ENCODE measurements around the gene KCNN1.

Gene KCNN1

DNA sequence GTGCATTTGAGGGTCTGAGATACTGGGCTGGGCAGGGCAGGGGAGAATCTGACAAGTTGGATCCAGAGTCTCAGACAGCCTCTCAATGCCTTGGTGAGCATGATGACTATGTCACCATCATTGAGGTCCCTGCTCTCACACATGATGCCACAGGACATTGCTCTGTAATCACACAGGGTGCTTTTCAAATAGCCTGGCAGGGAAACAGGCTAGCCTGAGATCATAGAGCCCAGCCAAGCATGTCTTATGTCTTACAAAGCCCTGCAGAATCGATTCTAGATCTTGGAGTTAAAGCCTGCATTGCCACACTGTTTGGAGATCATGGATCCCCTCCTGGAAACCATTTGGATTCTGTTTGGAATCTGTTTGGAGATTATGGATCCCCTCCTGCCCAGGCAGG is 5.3 kb downstream of the KCNN1 start:
- Histone ChIP-seq H3K4me1 (ENCODE audit: control insufficient read depth in 2 of 2, insufficient read depth in 1 of 2, low read depth in 1 of 2, low read length in 2 of 2) (peaks cover 4 to 6% of the 10 kb centered on the region in 2 donors), H2BK5ac (ENCODE audit: low read length) (no peak overlapping the region), H3K27ac (replicated peaks; ENCODE audit: low read length) (no peak overlapping the region), H3K23ac (ENCODE audit: low read depth, low read length, poor library complexity) (no peak overlapping the region), H4K91ac (ENCODE audit: low read depth, low read length, poor library complexity) (no peak overlapping the region), H3K4ac (ENCODE audit: low read length) (no peak overlapping the region), H3K9me3 (replicated peaks in 1 of 2; ENCODE audit: control insufficient read depth in 2 of 2, insufficient read depth in 1 of 2, low read depth in 1 of 2, low read length in 2 of 2) (no peaks in the 10 kb centered on the region), H2AK5ac (ENCODE audit: low read depth, low read length) (no peak overlapping the region), H3K4me2 (ENCODE audit: insufficient read depth, low read length, poor library complexity, severe bottlenecking) (no peak overlapping the region), H2AFZ (ENCODE audit: low read length) (no peak overlapping the region), H2BK15ac (ENCODE audit: low read length) (no peak overlapping the region), H2BK12ac (ENCODE audit: low read length) (no peak overlapping the region), H3K14ac (ENCODE audit: low read length) (no peak overlapping the region), H2BK120ac (ENCODE audit: low read depth, low read length) (no peak overlapping the region), H3K27me3 (ENCODE audit: control insufficient read depth in 3 of 3, insufficient read depth in 3 of 3, low read depth in 1 of 3, low read length in 3 of 3) (peaks cover 0 to 13% (median 7%) of the 10 kb centered on the region in 3 experiments), H3K9ac (ENCODE audit: low read depth, low read length, poor library complexity) (no peak overlapping the region), H3K4me3 (ENCODE audit: low read length in 2 of 2) (no peak overlapping the region), H3K36me3 (replicated peaks in 1 of 2; ENCODE audit: control insufficient read depth in 2 of 2, insufficient read depth in 2 of 2, low read length in 2 of 2) (peaks cover 0 to 9% of the 10 kb centered on the region in 2 donors), H3K18ac (ENCODE audit: low read length) (no peak overlapping the region), H4K8ac (ENCODE audit: low read depth, low read length) (no peak overlapping the region), H3K79me1 (ENCODE audit: low read depth, low read length) (peaks cover 2% of the 10 kb centered on the region)
- no peak for DNase-seq (ENCODE audit: low spot score)
- no CpG with 5 or more reads among the region's 1 CpG for WGBS, 2 donors (ENCODE audit: extremely low coverage in 2 of 2, insufficient read length in 2 of 2, insufficient replicate concordance in 1 of 2)

DNA sequence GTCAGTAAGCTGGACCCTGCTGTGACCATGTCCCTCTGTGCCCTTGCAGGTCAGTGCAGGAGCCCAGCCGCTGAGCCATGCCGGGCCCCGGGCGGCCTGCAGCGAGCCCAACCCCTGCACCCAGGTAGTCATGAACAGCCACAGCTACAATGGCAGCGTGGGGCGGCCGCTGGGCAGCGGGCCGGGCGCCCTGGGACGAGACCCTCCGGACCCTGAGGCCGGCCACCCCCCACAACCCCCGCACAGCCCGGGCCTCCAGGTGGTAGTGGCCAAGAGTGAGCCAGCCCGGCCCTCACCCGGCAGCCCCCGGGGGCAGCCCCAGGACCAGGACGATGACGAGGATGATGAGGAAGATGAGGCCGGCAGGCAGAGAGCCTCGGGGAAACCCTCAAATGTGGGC is 6.9 kb downstream of the KCNN1 start:
- no peak overlapping the region for H2BK12ac ChIP-seq (ENCODE audit: low read length)
- peak overlapping the region; percentile 43 for H2AK5ac ChIP-seq (ENCODE audit: low read depth, low read length)
- H3K27me3 ChIP-seq (ENCODE audit: control insufficient read depth in 3 of 3, insufficient read depth in 3 of 3, low read depth in 1 of 3, low read length in 3 of 3), result peaks cover 0 to 4% (median 0%) of the 10 kb centered on the region in 3 experiments
- H2AFZ ChIP-seq (ENCODE audit: low read length), result no peak overlapping the region
- H4K91ac ChIP-seq (ENCODE audit: low read depth, low read length, poor library complexity), result no peak overlapping the region
- peaks cover 2% of the 10 kb centered on the region for H3K79me1 ChIP-seq (ENCODE audit: low read depth, low read length)
- H3K4me3 ChIP-seq (ENCODE audit: low read length in 2 of 2), result peak overlapping the region in 1 of 2 donors; percentile 55
- no peak overlapping the region for H3K18ac ChIP-seq (ENCODE audit: low read length)
- H3K4me2 ChIP-seq (ENCODE audit: insufficient read depth, low read length, poor library complexity, severe bottlenecking), result no peak overlapping the region
- peaks cover 0 to 9% of the 10 kb centered on the region in 2 donors for H3K36me3 ChIP-seq (replicated peaks in 1 of 2; ENCODE audit: control insufficient read depth in 2 of 2, insufficient read depth in 2 of 2, low read length in 2 of 2)
- no peak overlapping the region for H3K9ac ChIP-seq (ENCODE audit: low read depth, low read length, poor library complexity)
- no peak overlapping the region for H2BK5ac ChIP-seq (ENCODE audit: low read length)
- no peak overlapping the region for H3K4ac ChIP-seq (ENCODE audit: low read length)
- H4K8ac ChIP-seq (ENCODE audit: low read depth, low read length), result no peak overlapping the region
- peak overlapping the region; percentile 47 for H2BK120ac ChIP-seq (ENCODE audit: low read depth, low read length)
- no peaks in the 10 kb centered on the region for H3K9me3 ChIP-seq (replicated peaks in 1 of 2; ENCODE audit: control insufficient read depth in 2 of 2, insufficient read depth in 1 of 2, low read depth in 1 of 2, low read length in 2 of 2)
- H2BK15ac ChIP-seq (ENCODE audit: low read length), result no peak overlapping the region
- H3K23ac ChIP-seq (ENCODE audit: low read depth, low read length, poor library complexity), result peak overlapping the region; percentile 55
- no CpG with 5 or more reads among the region's 23 CpGs for WGBS, 2 donors (ENCODE audit: extremely low coverage in 2 of 2, insufficient read length in 2 of 2, insufficient replicate concordance in 1 of 2)
- H3K4me1 ChIP-seq (ENCODE audit: control insufficient read depth in 2 of 2, insufficient read depth in 1 of 2, low read depth in 1 of 2, low read length in 2 of 2), result no peaks in the 10 kb centered on the region
- DNase-seq (ENCODE audit: low spot score), result no peak
- no peak overlapping the region for H3K14ac ChIP-seq (ENCODE audit: low read length)
- H3K27ac ChIP-seq (replicated peaks; ENCODE audit: low read length), result no peak overlapping the region

DNA sequence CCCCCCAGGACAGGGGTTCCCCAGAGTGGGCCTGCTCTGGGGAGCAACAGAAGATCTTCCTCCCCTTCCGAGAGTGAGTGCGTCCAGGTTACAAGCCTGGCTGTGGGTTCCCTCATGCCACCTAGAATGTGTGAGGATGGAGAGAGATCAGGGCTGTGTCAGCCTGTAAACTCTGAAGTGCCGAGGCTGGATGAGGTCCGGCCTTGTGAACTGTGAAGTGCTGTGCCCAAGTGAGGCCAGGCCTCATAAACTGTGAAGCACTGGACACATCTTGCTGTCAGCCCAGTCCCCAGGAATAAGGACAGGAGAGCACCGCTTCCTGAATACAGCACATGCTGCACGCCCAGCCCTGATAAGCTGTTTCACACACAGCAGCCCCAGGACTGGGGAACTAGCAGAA is 7.6 kb downstream of the KCNN1 start:
- no peak overlapping the region for H2BK15ac ChIP-seq (ENCODE audit: low read length)
- no peak overlapping the region for H2BK120ac ChIP-seq (ENCODE audit: low read depth, low read length)
- no peak overlapping the region for H2AK5ac ChIP-seq (ENCODE audit: low read depth, low read length)
- H3K79me1 ChIP-seq (ENCODE audit: low read depth, low read length), result peaks cover 2% of the 10 kb centered on the region
- H3K14ac ChIP-seq (ENCODE audit: low read length), result no peak overlapping the region
- WGBS, 2 donors (ENCODE audit: extremely low coverage in 2 of 2, insufficient read length in 2 of 2, insufficient replicate concordance in 1 of 2), result no CpG with 5 or more reads among the region's 6 CpGs
- no peak overlapping the region for H2BK12ac ChIP-seq (ENCODE audit: low read length)
- no peak overlapping the region for H3K4me3 ChIP-seq (ENCODE audit: low read length in 2 of 2)
- no peak overlapping the region for H3K27ac ChIP-seq (replicated peaks; ENCODE audit: low read length)
- no peaks in the 10 kb centered on the region for H3K27me3 ChIP-seq (ENCODE audit: control insufficient read depth in 3 of 3, insufficient read depth in 3 of 3, low read depth in 1 of 3, low read length in 3 of 3)
- no peak overlapping the region for H3K18ac ChIP-seq (ENCODE audit: low read length)
- no peaks in the 10 kb centered on the region for H3K9me3 ChIP-seq (replicated peaks in 1 of 2; ENCODE audit: control insufficient read depth in 2 of 2, insufficient read depth in 1 of 2, low read depth in 1 of 2, low read length in 2 of 2)
- no peak overlapping the region for H3K4ac ChIP-seq (ENCODE audit: low read length)
- no peak overlapping the region for H3K23ac ChIP-seq (ENCODE audit: low read depth, low read length, poor library complexity)
- no peak for DNase-seq (ENCODE audit: low spot score)
- H4K91ac ChIP-seq (ENCODE audit: low read depth, low read length, poor library complexity), result no peak overlapping the region
- H2AFZ ChIP-seq (ENCODE audit: low read length), result no peak overlapping the region
- H3K36me3 ChIP-seq (replicated peaks in 1 of 2; ENCODE audit: control insufficient read depth in 2 of 2, insufficient read depth in 2 of 2, low read length in 2 of 2), result peaks cover 0 to 9% of the 10 kb centered on the region in 2 donors
- no peak overlapping the region for H4K8ac ChIP-seq (ENCODE audit: low read depth, low read length)
- no peak overlapping the region for H2BK5ac ChIP-seq (ENCODE audit: low read length)
- no peaks in the 10 kb centered on the region for H3K4me1 ChIP-seq (ENCODE audit: control insufficient read depth in 2 of 2, insufficient read depth in 1 of 2, low read depth in 1 of 2, low read length in 2 of 2)
- no peak overlapping the region for H3K9ac ChIP-seq (ENCODE audit: low read depth, low read length, poor library complexity)
- H3K4me2 ChIP-seq (ENCODE audit: insufficient read depth, low read length, poor library complexity, severe bottlenecking), result no peak overlapping the region

DNA sequence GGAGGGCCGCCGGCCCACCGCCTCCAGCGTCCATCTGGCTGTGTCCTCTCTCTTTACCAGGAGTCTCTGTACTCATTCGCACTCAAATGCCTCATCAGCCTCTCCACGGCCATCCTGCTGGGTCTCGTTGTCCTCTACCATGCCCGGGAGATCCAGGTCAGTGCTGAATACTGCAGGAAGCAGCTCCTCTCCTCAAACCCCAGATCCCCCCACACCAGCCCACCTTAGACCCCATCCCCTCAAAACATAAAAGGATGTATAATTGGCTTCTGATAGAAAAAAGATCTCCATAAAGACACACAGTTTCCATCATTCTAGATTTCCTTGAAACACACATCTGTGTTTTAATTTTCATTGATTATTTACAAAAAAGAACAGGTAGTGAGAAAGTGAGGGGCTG is 8.1 kb downstream of the KCNN1 start:
- Histone ChIP-seq H3K9ac (ENCODE audit: low read depth, low read length, poor library complexity) (no peak overlapping the region), H3K36me3 (replicated peaks in 1 of 2; ENCODE audit: control insufficient read depth in 2 of 2, insufficient read depth in 2 of 2, low read length in 2 of 2) (peaks cover 0 to 9% of the 10 kb centered on the region in 2 donors), H2BK120ac (ENCODE audit: low read depth, low read length) (no peak overlapping the region), H3K4me1 (ENCODE audit: control insufficient read depth in 2 of 2, insufficient read depth in 1 of 2, low read depth in 1 of 2, low read length in 2 of 2) (no peaks in the 10 kb centered on the region), H2AK5ac (ENCODE audit: low read depth, low read length) (no peak overlapping the region), H3K9me3 (replicated peaks in 1 of 2; ENCODE audit: control insufficient read depth in 2 of 2, insufficient read depth in 1 of 2, low read depth in 1 of 2, low read length in 2 of 2) (no peaks in the 10 kb centered on the region), H4K8ac (ENCODE audit: low read depth, low read length) (no peak overlapping the region), H3K4me3 (ENCODE audit: low read length in 2 of 2) (no peak overlapping the region), H3K23ac (ENCODE audit: low read depth, low read length, poor library complexity) (no peak overlapping the region), H3K4me2 (ENCODE audit: insufficient read depth, low read length, poor library complexity, severe bottlenecking) (no peak overlapping the region), H3K27me3 (ENCODE audit: control insufficient read depth in 3 of 3, insufficient read depth in 3 of 3, low read depth in 1 of 3, low read length in 3 of 3) (no peaks in the 10 kb centered on the region), H2BK12ac (ENCODE audit: low read length) (no peak overlapping the region), H3K4ac (ENCODE audit: low read length) (no peak overlapping the region), H3K27ac (replicated peaks; ENCODE audit: low read length) (no peak overlapping the region), H4K91ac (ENCODE audit: low read depth, low read length, poor library complexity) (no peak overlapping the region), H2AFZ (ENCODE audit: low read length) (no peak overlapping the region), H3K18ac (ENCODE audit: low read length) (no peak overlapping the region), H2BK15ac (ENCODE audit: low read length) (no peak overlapping the region), H3K79me1 (ENCODE audit: low read depth, low read length) (no peaks in the 10 kb centered on the region), H3K14ac (ENCODE audit: low read length) (no peak overlapping the region), H2BK5ac (ENCODE audit: low read length) (no peak overlapping the region)
- no CpG with 5 or more reads among the region's 8 CpGs for WGBS, 2 donors (ENCODE audit: extremely low coverage in 2 of 2, insufficient read length in 2 of 2, insufficient replicate concordance in 1 of 2)
- DNase-seq (ENCODE audit: low spot score), result no peak
